GM23338 (cell line): Measurements from ENCODE around the gene CEACAM18. TPM values are rescaled to one million over a fixed set of nuclear protein-coding genes. Genes with fewer than 3 reads are reported as not detected.

Experiments
- ATAC-seq: fragments of 200-7000 bp; cut with Tn5 transposase; 3 replicates; pipeline ENCODE4 v1.9.1; 2020
- DNase-seq: peaks from one replicate; pipeline ENCODE4 v3.0.0-alpha.2; 2015; ENCODE audit warnings: low spot score
- H2AFZ ChIP-seq: fragments of 200-600 bp; sonication (generic); 2 replicates; pipeline ENCODE4 v1.8.0; 2016; ENCODE audit warnings: antibody characterized with exemption, mild to moderate bottlenecking, moderate library complexity
- H3F3A ChIP-seq: fragments of 200-600 bp; sonication (generic); replicated peaks from 2 replicates; pipeline ENCODE4 v1.8.0; 2017; ENCODE audit warnings: antibody characterized with exemption, mixed run types, low read depth
- H3K27ac ChIP-seq: fragments of 200-600 bp; sonication (generic); 2 replicates; pipeline ENCODE4 v1.6.1; 2016; ENCODE audit warnings: low read depth
- H3K27me3 ChIP-seq: fragments of 200-600 bp; sonication (generic); 2 replicates; pipeline ENCODE4 v1.8.0; 2016; ENCODE audit warnings: mild to moderate bottlenecking, mixed run types, moderate library complexity; ENCODE audit not compliant: insufficient read depth
- H3K36me3 ChIP-seq: fragments of 200-600 bp; sonication (generic); 2 replicates; pipeline ENCODE4 v1.8.0; 2016; ENCODE audit warnings: mild to moderate bottlenecking; ENCODE audit not compliant: insufficient read depth
- H3K4me1 ChIP-seq: fragments of 200-600 bp; sonication (generic); 2 replicates; pipeline ENCODE4 v1.8.0; 2016; ENCODE audit warnings: mild to moderate bottlenecking, moderate library complexity; ENCODE audit not compliant: insufficient read depth
- H3K4me2 ChIP-seq: fragments of 200-600 bp; sonication (generic); 2 replicates; pipeline ENCODE4 v1.7.1; 2017; ENCODE audit warnings: mixed run types
- H3K4me3 ChIP-seq: fragments of 200-600 bp; sonication (generic); 2 replicates; pipeline ENCODE4 v1.6.1; 2016; ENCODE audit warnings: mixed run types
- H3K79me2 ChIP-seq: fragments of 200-600 bp; sonication (generic); replicated peaks from 2 replicates; pipeline ENCODE4 v1.8.0; 2017; ENCODE audit warnings: mild to moderate bottlenecking; ENCODE audit not compliant: insufficient read depth
- H3K9me2 ChIP-seq: fragments of 200-600 bp; sonication (generic); 2 replicates; pipeline ENCODE4 v1.8.0; 2017; ENCODE audit not compliant: insufficient read depth
- H4K20me1 ChIP-seq: fragments of 200-600 bp; sonication (generic); replicated peaks from 2 replicates; pipeline ENCODE4 v1.8.0; 2017; ENCODE audit warnings: mild to moderate bottlenecking; ENCODE audit not compliant: insufficient read depth
- H3K27ac Mint-ChIP-seq: 2 replicates; pipeline ENCODE4 v1.8.0; 2020; ENCODE audit warnings: inconsistent platforms, mild to moderate bottlenecking, moderate library complexity, mixed read lengths
- H3K27me3 Mint-ChIP-seq: 3 replicates; pipeline ENCODE4 v1.8.0; 2022; ENCODE audit warnings: low read depth, mild to moderate bottlenecking, moderate library complexity, mixed read lengths, inconsistent platforms; ENCODE audit not compliant: insufficient read depth, poor library complexity
- H3K36me3 Mint-ChIP-seq: 3 replicates; pipeline ENCODE4 v1.8.0; 2021; ENCODE audit warnings: low read depth, mild to moderate bottlenecking, inconsistent platforms, moderate library complexity, mixed read lengths
- H3K4me1 Mint-ChIP-seq: 3 replicates; pipeline ENCODE4 v1.8.0; 2020; ENCODE audit warnings: mild to moderate bottlenecking, inconsistent platforms, mixed read lengths
- H3K4me3 Mint-ChIP-seq: 3 replicates; pipeline ENCODE4 v1.8.0; 2021; ENCODE audit warnings: moderate library complexity, mild to moderate bottlenecking, inconsistent platforms, mixed read lengths
- H3K9me3 Mint-ChIP-seq: 3 replicates; pipeline ENCODE4 v1.8.0; 2020; ENCODE audit warnings: moderate library complexity, mild to moderate bottlenecking, inconsistent platforms, mixed read lengths
- CREB1 ChIP-seq: fragments of 250-450 bp; sonication (Bioruptor Pico); IDR thresholded peaks from 2 replicates; pipeline ENCODE4 v1.5.0; 2020; ENCODE audit warnings: low read depth, mild to moderate bottlenecking, moderate library complexity
- CTCF ChIP-seq, 2 experiments: fragments of 200-600 bp in 1 of 2; sonication (generic) in 1 of 2; conservative IDR thresholded peaks; 2 replicates each; pipeline versions ENCODE4 v1.5.1 to v1.6.1; 2016 to 2017; ENCODE audit warnings: antibody characterized with exemption in 2 of 2, low read depth in 2 of 2, mild to moderate bottlenecking in 2 of 2, moderate library complexity in 1 of 2
- ETS1 ChIP-seq: IDR thresholded peaks from 2 replicates; pipeline ENCODE4 v1.6.1; 2016; ENCODE audit warnings: antibody characterized with exemption
- EZH2 ChIP-seq: fragments of 200-600 bp; sonication (generic); IDR thresholded peaks from one replicate; pipeline ENCODE4 v1.8.0; 2017; ENCODE audit warnings: antibody characterized with exemption, mild to moderate bottlenecking, low read depth; ENCODE audit not compliant: unreplicated experiment
- EZH2phosphoT487 ChIP-seq: fragments of 200-600 bp; sonication (generic); IDR thresholded peaks from one replicate; pipeline ENCODE4 v1.8.1; 2018; ENCODE audit warnings: antibody characterized with exemption; ENCODE audit not compliant: unreplicated experiment
- JUNB ChIP-seq: IDR thresholded peaks from one replicate; pipeline ENCODE4 v1.6.1; 2016; ENCODE audit warnings: antibody characterized with exemption; ENCODE audit not compliant: unreplicated experiment
- NANOG ChIP-seq: IDR thresholded peaks from 2 replicates; pipeline ENCODE4 v1.6.1; 2016; ENCODE audit warnings: antibody characterized with exemption, borderline replicate concordance
- REST ChIP-seq: IDR thresholded peaks from one replicate; pipeline ENCODE4 v1.6.1; 2018; ENCODE audit warnings: antibody characterized with exemption; ENCODE audit not compliant: unreplicated experiment
- STAT1 ChIP-seq: IDR thresholded peaks from one replicate; pipeline ENCODE4 v1.6.1; 2016; ENCODE audit warnings: antibody characterized with exemption; ENCODE audit not compliant: unreplicated experiment
- ZNF114 ChIP-seq: fragments of 250-450 bp; sonication (Bioruptor Pico); IDR thresholded peaks from 2 replicates; pipeline ENCODE4 v1.5.0; 2020; ENCODE audit warnings: mild to moderate bottlenecking, moderate library complexity
- ZNF331 ChIP-seq: fragments of 250-450 bp; sonication (Bioruptor Pico); IDR thresholded peaks from 2 replicates; pipeline ENCODE4 v1.5.0; 2020; ENCODE audit warnings: low read depth, mild to moderate bottlenecking, moderate library complexity
- ZNF462 ChIP-seq: fragments of 250-450 bp; sonication (Bioruptor Pico); IDR thresholded peaks from 2 replicates; pipeline ENCODE4 v1.5.0; 2020; ENCODE audit warnings: mild to moderate bottlenecking, moderate library complexity
- polyA plus RNA-seq: library from polyadenylated mRNA; unstranded; fragments of >200 nt; fragmentation: Nextera tagmentation; extraction: Ambion mirVana; gene quantifications from 2 replicates; pipeline ENCODE4 v1.2.1, GENCODE V29; 2016
- total RNA-seq: library from RNA; depleted of rRNA; stranded (reverse); fragments of >200 nt; shearing (Covaris generic); gene quantifications from 2 replicates; pipeline ENCODE4 v1.2.3, GENCODE V29; 2014

Gene CEACAM18
- total and polyA plus RNA-seq, 2 experiments from 2014 or later: not detected

- Histone ChIP-seq H3K79me2 (no peaks in the 10 kb centered on the region), H3K4me3 (no peak overlapping the region), H3K9me2 (no peaks in the 10 kb centered on the region), H3K27me3 (peaks cover 9% of the 10 kb centered on the region; the same call in 1 of the 2 replicates), H3F3A (no peaks in the 10 kb centered on the region), H3K27ac (no peak overlapping the region), H2AFZ (no peak overlapping the region), H3K36me3 (no peaks in the 10 kb centered on the region), H3K4me2 (no peak overlapping the region), H4K20me1 (no peaks in the 10 kb centered on the region), H3K4me1 (no peaks in the 10 kb centered on the region)
- no peak overlapping the region for H3K4me3 Mint-ChIP-seq
- no peaks in the 10 kb centered on the region for H3K36me3 Mint-ChIP-seq
- TF ChIP-seq ETS1: no peak
- no peak for TF ChIP-seq ZNF462
- no peak for TF ChIP-seq JUNB
- TF ChIP-seq ZNF331 (CRISPR knock-in tag): no peak
- TF ChIP-seq REST: no peak
- TF ChIP-seq CREB1 (CRISPR knock-in tag): no peak
- no peak for TF ChIP-seq STAT1
- TF ChIP-seq NANOG: no peak
- TF ChIP-seq ZNF114 (CRISPR knock-in tag): no peak
- no peak for TF ChIP-seq EZH2
- no peak for TF ChIP-seq EZH2phosphoT487
- no peak for TF ChIP-seq CTCF (conservative IDR thresholded peaks at IDR 0.05; ENCODE audit: low read depth in 2 of 2)
- ATAC-seq (no peak), DNase-seq (no peak)
- H3K27ac Mint-ChIP-seq: no peak overlapping the region
- no peaks in the 10 kb centered on the region for H3K4me1 Mint-ChIP-seq
- peaks cover 11% of the 10 kb centered on the region for H3K27me3 Mint-ChIP-seq
- peaks cover 38% of the 10 kb centered on the region for H3K9me3 Mint-ChIP-seq
These were observed 7.4 kb upstream of the CEACAM18 start for GRCh38 chr19:51470966-51471365.
